Ascending aorta (tissue), 2 donors: ENCODE data around the gene ENGASE. TPM values are rescaled to one million over a fixed set of nuclear protein-coding genes. Genes with fewer than 3 reads are reported as not detected.
A peak's percentile ranks its signal among the peaks of the same experiment; 100 is the strongest.

ENCODE experiments used
- DNase-seq, 2 donors: peaks; one replicate each; pipeline ENCODE4 v3.0.0-alpha.2; 2019; ENCODE audit warnings: low spot score in 2 of 2
- H3K27ac ChIP-seq, 2 donors: fragments of 200-600 bp; sonication (generic); one replicate each; pipeline ENCODE4 v1.5.1; 2016 to 2017; ENCODE audit warnings: mild to moderate bottlenecking in 1 of 2
- H3K27me3 ChIP-seq: fragments of 200-600 bp; sonication (generic); one replicate; pipeline ENCODE4 v1.5.1; 2017
- H3K36me3 ChIP-seq, 2 donors: fragments of 200-600 bp; sonication (generic); one replicate each; pipeline ENCODE4 v1.5.1; 2016
- H3K4me1 ChIP-seq, 2 donors: fragments of 200-600 bp; sonication (generic); one replicate each; pipeline ENCODE4 v1.5.1; 2016 to 2017; ENCODE audit warnings: mild to moderate bottlenecking in 1 of 2
- H3K4me3 ChIP-seq, 2 donors: fragments of 200-600 bp; sonication (generic); one replicate each; pipeline ENCODE4 v1.5.1; 2016 to 2017; ENCODE audit warnings: mild to moderate bottlenecking in 1 of 2
- H3K9me3 ChIP-seq, 2 donors: fragments of 200-600 bp; sonication (generic); one replicate each; pipeline ENCODE4 v1.5.1; 2016
- intact Hi-C: fragments of 100-400 bp; cut with DNase I; formaldehyde crosslinking; loops from one replicate; pipeline ENCODE4 v1.15.1; 2023
- total RNA-seq: library from RNA; depleted of rRNA; stranded (reverse); fragments of >200 nt; gene quantifications from one replicate; pipeline ENCODE4 v1.1.0, GENCODE V29; 2016
- TF ChIP-seq, protein P1 (sequence below), 3 experiments: fragments of 200-600 bp in 2 of 3; fragments of 450-650 bp in 1 of 3; sonication (generic) in 2 of 3; IDR thresholded peaks; one replicate each; pipeline ENCODE4 v1.5.1; 2016 to 2019; ENCODE audit warnings: antibody characterized with exemption in 3 of 3, mild to moderate bottlenecking in 1 of 3, moderate library complexity in 1 of 3

Gene ENGASE
- total RNA-seq, 1 donor from 2014 or later, result 13.2 TPM

DNA sequence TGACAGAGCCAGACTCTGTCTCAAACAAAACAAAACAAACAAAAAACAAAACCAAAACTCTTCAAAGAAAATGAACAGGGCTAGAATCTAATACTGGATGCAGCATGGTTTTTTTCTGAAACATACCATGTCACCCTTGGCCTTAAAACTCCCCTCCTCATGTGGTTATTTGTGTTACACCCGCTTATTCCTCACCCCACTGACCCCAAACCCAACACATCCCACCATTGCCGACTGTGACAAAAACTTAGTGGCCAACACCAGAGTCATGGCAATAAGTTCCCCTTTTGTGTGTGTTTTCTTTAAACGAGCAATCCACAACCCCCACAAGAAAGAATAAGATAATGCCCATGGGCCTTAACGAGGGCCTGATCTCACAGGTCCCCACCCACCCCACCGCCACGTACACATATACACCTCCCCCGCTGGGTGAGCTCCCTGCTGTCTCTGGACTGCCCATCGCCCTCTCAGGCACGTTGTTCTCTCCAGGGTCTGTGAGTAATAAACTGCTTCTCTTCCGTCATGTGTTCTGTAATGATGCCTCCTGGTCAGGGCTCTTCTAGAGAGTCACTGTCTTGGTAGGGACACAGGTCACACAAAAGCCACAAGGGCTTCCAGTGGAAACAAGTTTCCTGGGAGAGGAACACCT, 16.8 kb upstream of the ENGASE start:
- TF ChIP-seq, protein P1, sequence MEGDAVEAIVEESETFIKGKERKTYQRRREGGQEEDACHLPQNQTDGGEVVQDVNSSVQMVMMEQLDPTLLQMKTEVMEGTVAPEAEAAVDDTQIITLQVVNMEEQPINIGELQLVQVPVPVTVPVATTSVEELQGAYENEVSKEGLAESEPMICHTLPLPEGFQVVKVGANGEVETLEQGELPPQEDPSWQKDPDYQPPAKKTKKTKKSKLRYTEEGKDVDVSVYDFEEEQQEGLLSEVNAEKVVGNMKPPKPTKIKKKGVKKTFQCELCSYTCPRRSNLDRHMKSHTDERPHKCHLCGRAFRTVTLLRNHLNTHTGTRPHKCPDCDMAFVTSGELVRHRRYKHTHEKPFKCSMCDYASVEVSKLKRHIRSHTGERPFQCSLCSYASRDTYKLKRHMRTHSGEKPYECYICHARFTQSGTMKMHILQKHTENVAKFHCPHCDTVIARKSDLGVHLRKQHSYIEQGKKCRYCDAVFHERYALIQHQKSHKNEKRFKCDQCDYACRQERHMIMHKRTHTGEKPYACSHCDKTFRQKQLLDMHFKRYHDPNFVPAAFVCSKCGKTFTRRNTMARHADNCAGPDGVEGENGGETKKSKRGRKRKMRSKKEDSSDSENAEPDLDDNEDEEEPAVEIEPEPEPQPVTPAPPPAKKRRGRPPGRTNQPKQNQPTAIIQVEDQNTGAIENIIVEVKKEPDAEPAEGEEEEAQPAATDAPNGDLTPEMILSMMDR (IDR thresholded peaks at IDR 0.05), result no peak
- peaks cover 0 to 8% of the 10 kb centered on the region in 2 donors for H3K9me3 ChIP-seq
- H3K4me1 ChIP-seq, result peaks cover 3 to 27% of the 10 kb centered on the region in 2 donors
- DNase-seq, result no peak
- no peaks in the 10 kb centered on the region for H3K27me3 ChIP-seq
- intact Hi-C loops, result no loop called here
- H3K4me3 ChIP-seq, result no peak overlapping the region
- H3K36me3 ChIP-seq, result no peaks in the 10 kb centered on the region
- H3K27ac ChIP-seq, result no peak overlapping the region

DNA sequence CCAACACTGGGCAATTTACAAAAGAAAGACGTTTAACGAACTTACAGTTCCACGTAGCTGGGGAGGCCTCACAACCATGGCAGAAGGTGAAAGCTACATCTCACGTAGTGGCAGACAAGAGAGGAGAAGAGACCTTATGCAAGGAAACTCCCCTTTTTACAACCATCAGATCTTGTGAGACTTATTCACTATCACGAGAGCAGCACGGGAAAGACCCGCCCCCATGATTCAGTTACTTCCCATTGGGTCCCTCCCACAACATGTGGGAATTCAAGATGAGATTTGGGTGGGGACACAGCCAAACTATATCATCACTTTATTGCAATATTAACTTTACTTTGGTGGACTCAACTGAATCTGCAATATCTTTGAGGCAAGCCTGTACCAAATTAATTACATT, 11.9 kb upstream of the ENGASE start:
- Histone ChIP-seq H3K36me3 (no peaks in the 10 kb centered on the region), H3K4me3 (no peak overlapping the region), H3K4me1 (no peaks in the 10 kb centered on the region), H3K9me3 (no peaks in the 10 kb centered on the region), H3K27me3 (no peaks in the 10 kb centered on the region), H3K27ac (no peak overlapping the region)
- intact Hi-C loops, result no loop called here
- TF ChIP-seq, protein P1 (IDR thresholded peaks at IDR 0.05), result no peak
- DNase-seq, result peak; percentile 0 to 2

DNA sequence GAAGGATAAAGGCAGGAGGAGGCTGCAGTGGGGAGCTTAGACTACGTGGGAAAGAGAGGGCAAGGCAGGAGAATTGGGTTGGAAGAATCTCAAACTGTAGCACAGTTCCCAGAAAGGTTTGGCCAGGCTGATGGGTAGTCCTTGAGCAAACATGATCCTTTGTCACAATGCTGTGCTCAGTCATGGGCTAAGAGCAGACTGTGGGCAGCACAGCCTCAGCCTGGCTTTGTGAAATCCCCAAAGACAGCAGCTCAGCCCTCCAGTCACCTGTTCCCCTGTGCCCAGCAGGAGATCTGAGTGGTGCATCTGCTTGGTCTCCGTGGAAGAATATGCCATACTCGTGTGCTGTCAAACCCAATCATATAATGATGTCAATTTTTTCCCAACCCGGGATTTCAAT, 10.6 kb upstream of the ENGASE start:
- Histone ChIP-seq H3K36me3 (no peaks in the 10 kb centered on the region), H3K4me3 (no peak overlapping the region), H3K9me3 (no peaks in the 10 kb centered on the region), H3K27me3 (no peaks in the 10 kb centered on the region), H3K27ac (no peak overlapping the region), H3K4me1 (no peaks in the 10 kb centered on the region)
- peak; percentile 1 to 27 for DNase-seq
- intact Hi-C loops, result no loop called here
- TF ChIP-seq, protein P1 (IDR thresholded peaks at IDR 0.05), result no peak

DNA sequence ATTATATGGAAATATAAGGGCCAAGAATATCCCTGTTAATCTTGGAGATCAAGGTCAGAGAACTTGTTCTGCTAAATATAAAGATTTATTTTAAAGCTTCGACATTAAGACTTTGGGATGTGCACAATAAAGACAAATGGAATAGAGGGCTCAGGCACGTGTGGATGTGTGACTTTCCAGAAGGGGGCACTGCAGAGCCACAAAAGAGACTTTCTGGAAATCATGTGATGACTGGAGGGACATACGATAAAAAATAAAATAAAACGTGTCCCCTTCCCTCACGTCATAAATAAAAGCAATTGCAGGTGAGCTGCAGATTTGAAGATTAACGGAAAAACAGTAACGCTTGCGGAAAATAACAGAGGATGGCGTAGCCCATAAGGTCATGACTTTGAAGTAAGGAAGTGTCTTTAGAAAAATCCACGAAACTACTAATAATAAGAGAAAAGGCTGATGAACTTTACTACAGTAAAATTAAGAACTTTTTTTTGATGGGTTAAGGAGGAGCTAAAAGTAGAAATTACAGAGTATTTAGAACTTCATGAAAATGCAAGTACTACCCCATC, 9.4 kb upstream of the ENGASE start:
- DNase-seq, result no peak
- H3K27ac ChIP-seq, result no peak overlapping the region
- no peaks in the 10 kb centered on the region for H3K4me1 ChIP-seq
- TF ChIP-seq, protein P1 (IDR thresholded peaks at IDR 0.05), result peak; percentile 51 to 52 (median 52)
- H3K36me3 ChIP-seq, result no peaks in the 10 kb centered on the region
- no peak overlapping the region for H3K4me3 ChIP-seq
- no peaks in the 10 kb centered on the region for H3K27me3 ChIP-seq
- H3K9me3 ChIP-seq, result no peaks in the 10 kb centered on the region
- intact Hi-C loops, result no loop called here

DNA sequence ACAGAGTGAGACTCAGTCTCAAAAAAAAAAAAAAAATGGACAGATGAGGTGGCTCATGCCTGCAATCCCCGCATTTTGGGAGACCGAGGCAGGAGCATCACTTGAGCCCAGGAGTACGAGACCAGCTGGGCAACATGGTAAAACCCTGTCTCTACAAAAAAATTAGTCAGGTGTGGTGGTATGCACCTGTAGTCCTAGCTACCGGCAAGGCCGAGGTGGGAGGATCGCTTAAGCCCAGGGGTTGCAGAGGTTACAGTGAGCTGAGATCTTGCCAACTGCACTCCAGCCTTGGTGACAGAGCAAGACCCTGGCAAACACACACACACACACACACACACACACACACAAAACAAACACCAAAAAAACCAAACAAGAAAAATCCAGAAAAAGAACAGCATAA, 7.7 kb upstream of the ENGASE start:
- Histone ChIP-seq H3K4me1 (no peaks in the 10 kb centered on the region), H3K4me3 (no peak overlapping the region), H3K27ac (no peak overlapping the region), H3K36me3 (no peaks in the 10 kb centered on the region), H3K27me3 (no peaks in the 10 kb centered on the region), H3K9me3 (no peaks in the 10 kb centered on the region)
- intact Hi-C loops, result no loop called here
- TF ChIP-seq, protein P1 (IDR thresholded peaks at IDR 0.05), result no peak
- DNase-seq, result no peak
